WERI-Rb-1 (cell line): Measurements from ENCODE around the gene LSAMP.
A peak's percentile ranks its signal among the peaks of the same experiment; 100 is the strongest.

Source experiments
- DNase-seq: peaks from one replicate; pipeline ENCODE4 v3.0.0-alpha.2; 2020
- H3K27ac ChIP-seq: fragments of 250-450 bp; sonication (Bioruptor Pico); 2 replicates; pipeline ENCODE4 v1.5.1; 2020; ENCODE audit warnings: mild to moderate bottlenecking, moderate library complexity
- H3K27me3 ChIP-seq: fragments of 250-450 bp; sonication (Bioruptor Pico); 2 replicates; pipeline ENCODE4 v1.5.1; 2021; ENCODE audit warnings: mild to moderate bottlenecking, low read depth, moderate library complexity; ENCODE audit not compliant: insufficient read depth, severe bottlenecking
- H3K36me3 ChIP-seq: fragments of 250-450 bp; sonication (Bioruptor Pico); 2 replicates; pipeline ENCODE4 v1.5.1; 2020; ENCODE audit warnings: mild to moderate bottlenecking, moderate library complexity
- H3K4me3 ChIP-seq: 2 replicates; pipeline ENCODE4 v1.5.1; 2011; ENCODE audit warnings: low read depth, mild to moderate bottlenecking, control low read depth, low read length
- H3K9me3 ChIP-seq: fragments of 250-450 bp; sonication (Bioruptor Pico); 2 replicates; pipeline ENCODE4 v1.5.1; 2021; ENCODE audit warnings: mild to moderate bottlenecking, moderate library complexity; ENCODE audit not compliant: severe bottlenecking
- TF ChIP-seq, protein P1 (sequence below): IDR thresholded peaks from 2 replicates; pipeline ENCODE4 v1.5.1; 2011; ENCODE audit warnings: low read depth, mild to moderate bottlenecking, control low read depth, inconsistent platforms, low read length

Gene LSAMP

GRCh38 chr3:115915061-115915460 lies 530.2 kb downstream of the LSAMP start:
- H3K36me3 ChIP-seq, result no peaks in the 10 kb centered on the region
- H3K27ac ChIP-seq, result no peak overlapping the region
- H3K27me3 ChIP-seq, result peaks cover 4% of the 10 kb centered on the region
- no peaks in the 10 kb centered on the region for H3K9me3 ChIP-seq
- DNase-seq, result no peak
- no peak overlapping the region for H3K4me3 ChIP-seq
- TF ChIP-seq, protein P1, sequence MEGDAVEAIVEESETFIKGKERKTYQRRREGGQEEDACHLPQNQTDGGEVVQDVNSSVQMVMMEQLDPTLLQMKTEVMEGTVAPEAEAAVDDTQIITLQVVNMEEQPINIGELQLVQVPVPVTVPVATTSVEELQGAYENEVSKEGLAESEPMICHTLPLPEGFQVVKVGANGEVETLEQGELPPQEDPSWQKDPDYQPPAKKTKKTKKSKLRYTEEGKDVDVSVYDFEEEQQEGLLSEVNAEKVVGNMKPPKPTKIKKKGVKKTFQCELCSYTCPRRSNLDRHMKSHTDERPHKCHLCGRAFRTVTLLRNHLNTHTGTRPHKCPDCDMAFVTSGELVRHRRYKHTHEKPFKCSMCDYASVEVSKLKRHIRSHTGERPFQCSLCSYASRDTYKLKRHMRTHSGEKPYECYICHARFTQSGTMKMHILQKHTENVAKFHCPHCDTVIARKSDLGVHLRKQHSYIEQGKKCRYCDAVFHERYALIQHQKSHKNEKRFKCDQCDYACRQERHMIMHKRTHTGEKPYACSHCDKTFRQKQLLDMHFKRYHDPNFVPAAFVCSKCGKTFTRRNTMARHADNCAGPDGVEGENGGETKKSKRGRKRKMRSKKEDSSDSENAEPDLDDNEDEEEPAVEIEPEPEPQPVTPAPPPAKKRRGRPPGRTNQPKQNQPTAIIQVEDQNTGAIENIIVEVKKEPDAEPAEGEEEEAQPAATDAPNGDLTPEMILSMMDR, result no peak

DNA sequence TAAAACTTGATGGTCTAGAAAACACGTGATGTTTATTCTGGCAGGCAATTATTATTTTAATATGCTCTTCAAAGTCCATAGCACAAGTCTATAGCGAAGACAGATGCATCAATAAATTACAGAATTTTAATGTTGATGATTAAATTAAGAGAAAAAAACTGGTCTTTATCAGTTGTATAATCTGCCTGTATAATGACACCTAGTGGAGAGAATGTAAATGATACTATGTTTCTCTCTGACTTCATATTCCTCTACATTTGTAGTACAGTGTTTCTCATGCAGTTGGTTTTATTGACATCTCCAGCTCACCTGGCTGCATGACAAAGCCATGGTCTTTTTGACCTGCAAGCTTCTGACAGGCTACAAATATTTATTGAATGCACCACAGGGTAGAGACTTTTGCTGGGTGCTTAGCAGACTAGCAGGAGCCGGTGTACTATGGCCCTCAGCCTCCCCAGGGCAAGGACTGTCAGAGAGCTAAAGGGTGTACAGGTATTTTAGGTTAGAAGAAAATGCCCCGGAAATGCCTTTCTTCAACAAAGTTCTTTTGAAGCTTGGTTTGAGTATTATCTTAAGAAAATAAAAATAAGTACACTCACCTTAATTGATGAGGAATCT lies 532.1 kb downstream of the LSAMP start:
- DNase-seq, result no peak
- no peak overlapping the region for H3K27ac ChIP-seq
- H3K27me3 ChIP-seq, result peaks cover 4% of the 10 kb centered on the region
- no peaks in the 10 kb centered on the region for H3K9me3 ChIP-seq
- H3K4me3 ChIP-seq, result no peak overlapping the region
- TF ChIP-seq, protein P1, result 0 out of 2 replicates have a peak, but pooled peaks have one; percentile 18
- no peaks in the 10 kb centered on the region for H3K36me3 ChIP-seq

DNA sequence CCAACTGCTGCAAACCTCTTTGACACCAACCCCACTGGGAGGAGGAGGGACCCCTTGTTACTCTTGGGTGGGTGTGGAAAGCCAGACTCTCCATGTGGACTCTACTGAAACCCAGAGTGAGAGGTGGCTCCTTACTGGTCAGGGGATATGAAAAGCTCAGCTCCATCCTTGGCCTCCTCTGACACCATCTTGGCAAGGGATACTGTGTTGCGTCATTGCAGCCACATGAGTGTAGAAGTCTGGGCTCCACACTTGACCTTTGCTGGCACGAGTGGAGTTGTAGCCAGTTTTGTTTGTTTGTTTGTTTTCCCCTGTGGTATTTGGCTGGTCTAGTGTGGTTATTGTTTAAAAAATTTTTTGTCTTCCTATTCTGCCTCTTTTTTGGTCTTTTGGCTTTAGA lies 532.9 kb downstream of the LSAMP start:
- no peak overlapping the region for H3K27ac ChIP-seq
- H3K27me3 ChIP-seq, result peaks cover 4% of the 10 kb centered on the region
- TF ChIP-seq, protein P1, result no peak
- no peaks in the 10 kb centered on the region for H3K9me3 ChIP-seq
- no peak for DNase-seq
- no peaks in the 10 kb centered on the region for H3K36me3 ChIP-seq
- no peak overlapping the region for H3K4me3 ChIP-seq

- H3K9me3 ChIP-seq, result no peaks in the 10 kb centered on the region
- peaks cover 4% of the 10 kb centered on the region for H3K27me3 ChIP-seq
- TF ChIP-seq, protein P1, result no peak
- no peak overlapping the region for H3K4me3 ChIP-seq
- H3K36me3 ChIP-seq, result no peaks in the 10 kb centered on the region
- H3K27ac ChIP-seq, result no peak overlapping the region
- no peak for DNase-seq
These were observed 539.4 kb downstream of the LSAMP start for GRCh38 chr3:115905871-115906270.

DNA sequence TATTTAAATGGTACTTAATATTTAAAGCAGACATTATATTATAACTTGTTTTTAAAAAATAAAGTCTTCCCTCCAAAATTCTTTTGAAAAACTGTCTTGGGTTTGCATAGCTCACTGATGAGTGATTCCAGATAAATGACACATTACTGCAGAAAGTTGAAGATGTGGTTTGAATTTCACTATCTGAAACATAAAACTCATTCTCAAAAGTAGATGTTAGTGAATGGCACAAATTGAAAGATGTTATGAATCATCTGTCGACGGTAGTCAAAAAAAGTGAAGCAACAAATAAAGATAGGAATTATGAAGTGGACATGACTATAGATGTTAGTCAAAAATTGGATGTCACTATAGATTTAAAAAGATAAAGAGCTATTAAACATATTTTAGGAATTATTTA lies 541.4 kb downstream of the LSAMP start:
- H3K9me3 ChIP-seq, result no peaks in the 10 kb centered on the region
- H3K27ac ChIP-seq, result no peak overlapping the region
- no peaks in the 10 kb centered on the region for H3K36me3 ChIP-seq
- TF ChIP-seq, protein P1, result no peak
- H3K27me3 ChIP-seq, result no peaks in the 10 kb centered on the region
- DNase-seq, result no peak
- H3K4me3 ChIP-seq, result no peak overlapping the region

DNA sequence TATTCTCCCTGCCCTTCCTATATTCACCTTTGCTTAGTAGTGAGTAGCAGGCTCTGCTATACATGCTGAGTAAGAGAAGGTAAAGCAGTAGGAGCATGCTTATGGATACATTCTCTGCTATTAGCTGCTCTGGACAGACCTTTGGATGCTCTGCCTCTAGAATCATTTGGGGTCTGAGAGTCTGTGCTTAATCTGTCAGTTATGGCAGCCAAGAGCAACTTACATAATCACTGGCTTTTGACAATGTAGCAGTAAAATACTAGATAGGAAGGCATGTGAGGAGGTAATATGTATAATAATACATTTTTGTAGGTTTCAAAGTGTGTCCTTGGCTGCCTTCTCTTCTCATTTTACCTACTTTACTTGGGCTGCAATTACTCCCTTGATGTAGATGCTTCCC lies 544.3 kb downstream of the LSAMP start:
- Histone ChIP-seq H3K9me3 (no peaks in the 10 kb centered on the region), H3K27me3 (no peaks in the 10 kb centered on the region), H3K36me3 (no peaks in the 10 kb centered on the region), H3K4me3 (no peak overlapping the region), H3K27ac (no peak overlapping the region)
- TF ChIP-seq, protein P1, result no peak
- DNase-seq, result no peak
